SK-N-SH (cell line): ENCODE results near the gene HSPA14. TPM values are rescaled to one million over a fixed set of nuclear protein-coding genes. Genes with fewer than 3 reads are reported as not detected.

Source experiments
- ELF1 ChIP-seq: IDR thresholded peaks from 2 replicates; pipeline ENCODE4 v1.4.0; 2012
- EP300 ChIP-seq, 2 experiments: IDR thresholded peaks; 2 replicates each; pipeline versions ENCODE4 v1.4.0 to v1.6.1; 2012; ENCODE audit warnings: borderline replicate concordance in 1 of 2, low read depth in 1 of 2, low read length in 1 of 2
- EZH2phosphoT487 ChIP-seq: fragments of 200-600 bp; sonication (generic); IDR thresholded peaks from 2 replicates; pipeline ENCODE4 v1.6.1; 2017; ENCODE audit warnings: low read depth, mixed run types, mild to moderate bottlenecking, antibody characterized with exemption, moderate library complexity, borderline replicate concordance
- FOSL2 ChIP-seq: IDR thresholded peaks from 2 replicates; pipeline ENCODE4 v1.4.0; 2012; ENCODE audit warnings: low read depth, mild to moderate bottlenecking, moderate library complexity, borderline replicate concordance
- FOXJ3 ChIP-seq: sonication (generic); formaldehyde crosslinking; IDR thresholded peaks from 2 replicates; pipeline ENCODE4 v1.5.1; 2020; ENCODE audit warnings: mild to moderate bottlenecking, missing genetic modification reagents
- GABPA ChIP-seq: IDR thresholded peaks from 2 replicates; pipeline ENCODE4 v1.4.0; 2012; ENCODE audit warnings: low read depth, mild to moderate bottlenecking
- GATA2 ChIP-seq: sonication (generic); formaldehyde crosslinking; IDR thresholded peaks from 2 replicates; pipeline ENCODE4 v1.5.0; 2020; ENCODE audit warnings: mild to moderate bottlenecking, missing genetic modification reagents
- IRF3 ChIP-seq: fragments of 150-350 bp; IDR thresholded peaks from 2 replicates; pipeline ENCODE4 v1.6.1; 2016; ENCODE audit warnings: mild to moderate bottlenecking, low read depth, low read length
- MAX ChIP-seq: IDR thresholded peaks from 2 replicates; pipeline ENCODE4 v1.4.0; 2012; ENCODE audit warnings: low read depth
- MEF2A ChIP-seq: IDR thresholded peaks from 2 replicates; pipeline ENCODE4 v1.4.0; 2012; ENCODE audit warnings: low read depth, borderline replicate concordance
- MXI1 ChIP-seq: IDR thresholded peaks from 2 replicates; pipeline ENCODE4 v1.6.1; 2012; ENCODE audit warnings: mild to moderate bottlenecking, low read depth, low read length, improper control_type of control experiment
- NFIC ChIP-seq: IDR thresholded peaks from 2 replicates; pipeline ENCODE4 v1.4.0; 2012; ENCODE audit warnings: borderline replicate concordance
- NRF1 ChIP-seq: IDR thresholded peaks from 2 replicates; pipeline ENCODE4 v1.6.1; 2012; ENCODE audit warnings: low read depth, mild to moderate bottlenecking, low read length
- POLR2AphosphoS5 ChIP-seq: IDR thresholded peaks from 2 replicates; pipeline ENCODE4 v1.6.1; 2012; ENCODE audit warnings: low read depth, low read length
- RAD21 ChIP-seq: IDR thresholded peaks from 2 replicates; pipeline ENCODE4 v1.6.1; 2012; ENCODE audit warnings: mild to moderate bottlenecking, low read length
- REST ChIP-seq: IDR thresholded peaks from 2 replicates; pipeline ENCODE4 v1.6.1; 2012; ENCODE audit warnings: mild to moderate bottlenecking, low read depth, low read length, moderate library complexity
- RXRA ChIP-seq: IDR thresholded peaks from 2 replicates; pipeline ENCODE4 v1.4.0; 2012; ENCODE audit warnings: low read depth, mild to moderate bottlenecking, borderline replicate concordance
- SMC3 ChIP-seq: IDR thresholded peaks from 2 replicates; pipeline ENCODE4 v1.6.1; 2012; ENCODE audit warnings: low read depth, low read length, improper control_type of control experiment
- TAF1 ChIP-seq: IDR thresholded peaks from 2 replicates; pipeline ENCODE4 v1.6.1; 2012; ENCODE audit warnings: low read depth, mild to moderate bottlenecking, low read length, moderate library complexity, borderline replicate concordance
- TCF12 ChIP-seq: IDR thresholded peaks from 2 replicates; pipeline ENCODE4 v1.4.0; 2012
- USF2 ChIP-seq: fragments of 150-350 bp; IDR thresholded peaks from 2 replicates; pipeline ENCODE4 v1.6.1; 2017; ENCODE audit warnings: antibody characterized with exemption, low read length, low read depth, borderline replicate concordance
- ZBTB33 ChIP-seq: IDR thresholded peaks from 2 replicates; pipeline ENCODE4 v1.4.0; 2012; ENCODE audit warnings: low read depth, borderline replicate concordance
- polyA plus RNA-seq, 3 experiments: library from polyadenylated mRNA; depleted of rRNA; stranded (reverse); fragments of >200 nt; gene quantifications; 2 replicates each; pipeline ENCODE4 v1.2.3, GENCODE V29; 2012

The HSPA14 gene
- polyA plus RNA-seq, 1 of the 3 experiments (the other 2 are of a cell fraction) = 8.8 TPM

- TF ChIP-seq SMC3 (peak; percentile 66), EP300 (IDR thresholded peaks at IDR 0.05; ENCODE audit: borderline replicate concordance in 1 of 2, low read depth in 1 of 2, low read length in 1 of 2) (peak in 1 of 2 experiments; percentile 65; a peak in 1 of 4 replicates), MAX (no peak), GABPA (no peak), IRF3 (no peak), TAF1 (no peak), POLR2AphosphoS5 (no peak), ELF1 (no peak), NRF1 (no peak), USF2 (no peak), FOSL2 (no peak), MEF2A (no peak), GATA2 (peak; percentile 76), MXI1 (no peak), NFIC (no peak), RAD21 (peak; percentile 86), REST (no peak), RXRA (no peak), EZH2phosphoT487 (no peak), ZBTB33 (no peak), TCF12 (no peak; the same call in 1 of the 2 replicates), FOXJ3 (CRISPR knock-in tag) (no peak)
Measured at GRCh38 chr10:14822879-14823755, 15.0 kb upstream of the HSPA14 start (continued).
